GM18519 (cell line): Measurements from ENCODE around the gene FOXP1.
"Not testable (repeated sequence)": the region's sequence is repeated elsewhere in the genome, so short reads cannot be mapped to it uniquely, and the experiment has no call there.

Source experiments
- ATAC-seq: cut with Tn5 transposase; IDR thresholded peaks from one replicate; pipeline ENCODE4 v1.9.1; 2021; ENCODE audit warnings: mild to moderate bottlenecking, moderate library complexity; ENCODE audit not compliant: unreplicated experiment, low FRiP score

FOXP1 gene

DNA sequence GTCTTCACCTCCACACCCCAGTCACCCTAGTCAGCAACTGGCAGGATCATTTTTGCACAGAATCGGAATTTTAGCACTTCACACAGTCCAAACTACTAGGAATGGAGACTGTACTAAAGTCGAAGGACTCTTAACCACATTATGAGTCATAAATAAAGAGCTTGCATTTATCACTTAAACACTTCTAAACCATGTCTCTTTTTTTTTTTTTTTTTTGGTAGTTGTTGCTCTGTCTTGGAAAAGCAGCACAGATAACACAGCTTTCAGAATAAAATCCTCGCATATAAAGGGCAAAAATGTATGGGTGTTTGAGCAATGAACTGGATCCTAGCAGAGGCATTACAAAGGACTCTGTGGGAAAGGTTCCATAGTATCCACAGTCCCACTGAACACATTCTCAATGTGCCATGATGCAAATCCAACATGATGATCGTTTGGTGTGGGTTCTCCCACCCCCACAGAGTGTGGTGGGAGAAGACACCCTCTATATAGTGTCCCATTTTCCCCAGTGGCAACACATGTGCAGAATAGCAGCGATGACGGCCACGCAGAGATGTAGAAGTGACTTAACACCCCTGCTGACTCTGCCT, 47.1 kb downstream of the FOXP1 start:
- no peak for ATAC-seq

DNA sequence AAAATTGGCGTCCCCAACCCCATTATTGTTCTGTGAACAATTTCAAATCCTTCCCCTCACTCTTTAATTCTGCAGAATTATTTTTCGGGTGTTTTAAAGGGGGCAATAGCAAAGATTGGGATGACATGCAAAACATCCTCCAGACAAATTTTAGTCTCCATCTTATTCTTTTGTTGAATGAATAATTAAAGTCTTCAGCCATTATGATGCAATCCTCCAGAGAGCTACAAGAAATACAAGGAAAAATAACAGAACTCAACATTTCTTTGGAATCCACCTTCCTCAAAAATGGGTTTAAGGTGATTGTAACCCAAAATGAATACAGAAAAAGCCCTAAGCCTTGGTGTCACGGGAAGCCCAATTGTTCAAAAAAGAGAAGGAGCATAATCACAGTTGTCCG, 49.9 kb downstream of the FOXP1 start:
- ATAC-seq = no peak

DNA sequence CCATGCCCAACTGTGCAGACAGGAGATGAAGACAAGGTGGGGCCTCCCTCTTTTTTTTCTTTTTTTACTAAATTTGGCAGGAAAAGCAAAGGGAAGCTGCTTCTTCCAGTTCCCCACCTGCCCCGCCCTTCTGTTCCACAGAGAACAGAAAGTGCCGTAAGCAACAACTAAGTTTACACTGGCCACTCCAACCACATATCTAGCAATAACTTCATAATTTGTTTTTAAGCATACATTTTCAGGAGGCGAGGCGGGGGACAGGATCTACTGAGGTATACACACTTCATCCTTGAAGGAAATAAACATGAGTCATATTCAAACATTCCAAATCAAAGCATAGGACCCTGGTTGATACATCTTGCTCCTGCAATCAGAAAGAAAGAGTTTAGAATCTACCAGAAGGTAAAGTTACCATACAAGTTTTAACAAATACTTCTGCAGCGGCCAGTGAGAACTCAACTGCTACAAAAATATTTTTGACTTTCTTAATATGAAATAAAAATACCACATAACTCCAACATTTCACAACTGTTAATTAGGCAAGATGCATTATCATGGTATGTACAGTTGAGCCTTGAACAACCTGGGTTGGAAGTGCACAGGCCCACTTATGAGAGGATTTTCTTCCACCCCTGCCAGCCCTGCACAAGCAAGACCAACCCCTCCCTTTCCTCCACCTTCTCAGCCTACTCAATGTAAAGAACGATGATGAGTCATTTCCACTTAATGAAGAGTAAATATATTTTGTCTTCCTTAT, 50.7 kb downstream of the FOXP1 start:
- ATAC-seq = no peak

DNA sequence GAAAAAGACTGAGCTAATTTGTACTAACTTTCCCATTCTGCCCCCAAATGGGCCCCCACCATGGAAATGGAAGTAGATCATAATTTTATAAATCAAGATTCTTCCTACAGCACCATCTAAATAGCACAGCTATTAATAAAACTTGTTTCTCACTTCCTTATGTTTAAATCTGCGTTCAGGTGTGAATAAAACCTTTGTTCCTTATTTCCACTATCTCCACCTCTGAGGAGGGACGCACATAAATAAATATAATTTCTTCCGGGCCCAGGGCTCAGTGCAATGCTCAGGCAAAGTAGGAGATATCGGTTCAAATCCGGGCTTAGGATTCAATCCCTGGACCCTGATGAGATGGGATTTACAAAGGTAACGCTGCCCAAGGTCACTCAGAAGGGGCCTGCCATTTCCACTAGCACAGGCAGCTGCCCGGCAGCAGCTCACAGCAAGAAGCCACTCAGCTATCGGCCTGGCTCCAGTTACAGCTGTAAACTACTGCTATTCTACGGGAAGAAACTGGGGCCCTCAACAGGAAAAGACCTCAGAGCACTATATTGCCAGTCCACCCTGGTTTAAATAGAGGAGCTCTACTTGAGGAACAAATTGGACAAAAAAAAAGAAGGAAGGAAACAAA, 52.5 kb downstream of the FOXP1 start:
- no peak for ATAC-seq

DNA sequence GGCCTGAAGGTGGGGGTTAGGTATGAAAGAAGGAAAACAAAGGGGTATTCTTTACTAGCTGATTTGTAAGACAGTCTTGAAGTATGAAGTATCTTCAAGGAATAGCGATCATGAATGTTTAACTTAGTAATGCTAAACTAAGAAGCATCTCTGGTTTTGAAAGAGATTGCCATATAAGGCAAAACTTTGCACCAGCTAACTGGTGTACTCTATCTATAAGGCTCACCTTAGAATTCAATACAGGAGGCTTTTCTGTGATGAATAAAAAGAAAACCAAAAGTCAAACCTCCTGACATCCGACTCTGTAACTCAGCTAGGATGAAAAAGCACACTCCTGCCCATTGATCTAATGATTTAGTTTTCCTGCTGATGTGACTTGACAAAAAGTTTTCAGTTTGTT, 54.7 kb downstream of the FOXP1 start:
- no peak for ATAC-seq

DNA sequence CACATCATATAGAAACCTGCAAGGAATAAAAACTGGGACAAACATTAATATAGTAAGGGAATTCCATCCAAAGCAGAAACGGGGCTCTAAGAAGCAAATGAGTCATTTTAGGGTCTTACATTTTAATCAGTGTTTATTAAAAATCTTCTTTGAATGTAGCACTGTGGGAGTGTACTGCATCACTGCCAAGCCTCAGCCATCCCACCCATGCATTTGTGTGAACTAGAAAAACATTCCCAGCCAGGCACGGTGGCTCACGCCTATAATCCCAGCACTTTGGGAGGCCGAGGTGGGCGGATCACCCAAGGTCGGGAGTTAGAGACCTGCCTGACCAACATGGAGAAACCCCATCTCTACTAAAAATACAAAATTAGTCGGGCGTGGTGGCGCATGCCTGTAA, 57.1 kb downstream of the FOXP1 start:
- not testable (repeated sequence) for ATAC-seq

DNA sequence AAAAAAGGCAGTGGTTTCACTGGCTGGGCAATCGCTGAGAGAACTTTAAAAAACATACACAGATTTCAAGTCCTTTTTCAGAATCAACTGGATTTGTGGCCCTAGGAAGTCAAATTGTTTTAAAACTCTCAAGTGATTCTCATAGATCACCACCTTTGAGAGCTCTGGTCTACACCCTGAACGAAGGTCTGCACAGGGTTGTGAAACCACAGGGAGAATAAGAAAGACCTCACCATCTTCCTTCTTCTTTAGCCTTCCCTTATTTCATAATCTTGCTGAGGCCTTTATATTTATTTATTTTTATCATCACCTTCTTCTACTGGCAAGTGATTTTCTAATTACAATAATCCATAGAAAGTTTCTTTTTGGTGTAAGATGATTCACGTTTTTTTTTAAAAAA, 58.1 kb downstream of the FOXP1 start:
- ATAC-seq = no peak

DNA sequence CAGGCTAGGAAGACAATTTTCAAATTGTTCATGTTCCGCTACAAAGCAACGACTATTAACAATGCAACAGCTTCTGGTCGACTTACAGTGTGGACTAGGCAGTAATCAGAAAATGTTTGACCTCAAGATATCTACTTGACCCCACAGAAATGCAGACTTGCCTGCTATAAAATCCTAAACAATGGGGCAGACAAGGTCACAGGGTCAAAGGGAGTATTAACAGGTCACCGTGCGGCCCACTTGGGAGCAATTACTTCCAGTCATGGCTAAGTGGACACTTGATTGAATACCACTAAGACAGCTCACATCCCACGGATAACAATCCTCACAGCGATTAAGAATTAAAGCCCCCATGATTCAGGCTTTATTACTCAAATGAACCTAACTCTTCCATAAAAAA, 58.9 kb downstream of the FOXP1 start:
- ATAC-seq = no peak

DNA sequence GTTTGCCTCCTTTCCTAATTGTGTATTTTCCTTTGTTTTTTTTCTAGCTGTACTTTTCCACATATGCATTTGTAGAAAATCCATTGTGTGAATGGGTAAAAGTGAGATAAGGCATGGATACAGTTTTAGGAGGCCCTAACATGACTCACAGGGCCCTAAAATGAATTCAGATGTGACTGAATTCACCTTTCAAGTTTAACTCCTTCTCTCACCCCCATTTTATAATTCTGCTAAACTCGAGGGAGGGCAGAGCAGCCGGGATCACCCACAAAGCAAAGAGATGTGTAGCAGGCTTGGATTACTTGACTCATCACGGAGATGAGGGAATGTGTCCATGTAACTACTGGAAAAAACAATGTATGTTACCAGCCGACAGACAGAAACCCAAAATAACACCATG, 59.9 kb downstream of the FOXP1 start:
- ATAC-seq = no peak

DNA sequence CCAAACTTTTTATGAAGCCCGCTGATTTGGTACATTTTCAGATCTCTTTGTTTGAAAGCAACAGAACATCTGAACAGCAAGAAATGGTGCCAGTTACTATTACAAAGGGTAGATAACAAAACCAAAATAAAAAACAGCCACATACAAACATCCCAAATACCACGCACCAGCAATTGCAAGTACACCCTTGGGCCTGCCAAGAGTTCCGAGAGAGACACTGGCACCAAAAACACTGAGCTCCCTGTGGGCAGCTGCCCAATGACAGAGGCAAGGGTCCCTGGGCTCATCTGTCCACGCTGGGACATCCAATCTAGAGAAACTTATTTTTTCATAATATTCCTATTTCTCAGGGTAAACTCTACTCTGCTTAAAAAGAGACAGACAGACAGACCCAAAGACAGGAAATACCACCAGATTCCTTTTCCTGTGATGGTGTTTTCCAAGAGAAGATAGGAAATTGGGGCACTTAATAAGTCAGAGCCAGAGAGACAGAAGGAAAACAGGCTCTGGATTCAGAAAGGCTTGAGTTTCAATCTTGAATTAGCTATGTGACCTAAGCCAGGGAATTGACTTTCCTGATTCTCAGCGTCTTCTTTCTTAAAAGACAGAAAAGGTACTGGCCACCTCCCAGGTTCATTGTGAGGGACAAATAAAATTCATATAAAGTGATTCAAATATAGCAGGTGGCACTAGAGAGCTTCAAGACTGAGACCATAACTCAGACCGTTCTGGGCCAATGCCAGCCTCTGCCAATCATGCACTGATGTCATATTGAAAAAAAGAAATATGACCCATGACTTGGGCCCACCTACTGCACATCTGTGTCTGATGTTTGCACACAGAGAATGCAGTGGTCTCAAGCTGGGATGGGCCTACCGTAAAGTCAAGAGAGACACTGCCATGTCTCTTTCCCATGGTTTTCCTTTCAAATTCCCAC, 61.3 kb downstream of the FOXP1 start:
- no peak for ATAC-seq

DNA sequence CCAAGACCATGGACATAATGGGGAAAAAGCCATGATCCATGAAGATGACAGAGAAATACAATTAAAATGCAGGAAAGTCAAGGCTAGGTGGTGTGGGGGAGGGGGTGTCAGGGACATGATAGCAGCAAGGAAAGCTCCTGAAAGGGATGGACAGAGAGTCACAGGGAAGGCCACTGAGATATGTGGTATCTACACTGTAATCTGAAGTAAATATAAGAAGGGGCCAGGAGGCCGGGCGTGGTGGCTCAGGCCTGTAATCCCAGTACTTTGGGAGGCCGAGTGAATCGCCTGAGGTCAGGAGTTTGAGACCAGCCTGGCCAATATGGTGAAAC, 62.5 kb downstream of the FOXP1 start:
- no peak for ATAC-seq

DNA sequence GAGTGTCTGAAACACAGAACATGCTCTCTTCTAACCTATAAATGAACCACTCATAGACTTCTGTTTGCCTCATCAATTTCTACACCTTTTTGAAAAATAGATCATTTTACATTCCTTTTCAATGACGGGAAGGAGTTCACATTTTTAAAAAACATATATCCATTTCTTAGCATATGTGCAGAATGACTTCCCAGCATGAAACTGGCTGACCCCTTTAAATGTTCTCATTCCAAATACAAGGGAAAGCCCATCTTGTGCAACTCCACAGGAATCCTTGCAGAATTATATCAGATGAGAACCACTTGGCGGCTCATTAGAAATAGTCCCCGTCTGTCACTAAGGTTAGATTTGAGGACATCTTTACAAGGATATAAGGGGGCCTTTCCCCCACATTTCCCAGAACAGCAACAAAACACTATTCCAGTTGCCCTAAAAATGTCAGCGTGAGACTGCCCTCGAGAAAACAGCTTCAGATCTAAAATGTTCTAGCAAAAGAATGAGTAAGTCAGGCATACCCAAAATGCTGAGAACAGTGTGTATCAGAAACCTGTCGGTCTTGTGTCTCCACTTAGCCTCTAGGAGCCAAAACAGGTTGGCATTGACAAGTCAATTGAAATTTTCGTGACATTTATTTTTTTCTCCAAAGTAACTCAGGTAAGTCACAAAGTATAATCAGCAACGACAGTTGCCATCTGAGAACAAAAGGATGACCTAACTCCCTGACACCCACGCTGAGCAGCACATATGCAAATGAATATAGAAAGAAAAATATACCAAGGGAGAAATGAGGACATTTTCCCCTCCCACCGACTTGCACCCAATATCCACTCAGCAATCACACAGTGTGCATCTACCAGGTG, 63.1 kb downstream of the FOXP1 start:
- ATAC-seq = no peak

DNA sequence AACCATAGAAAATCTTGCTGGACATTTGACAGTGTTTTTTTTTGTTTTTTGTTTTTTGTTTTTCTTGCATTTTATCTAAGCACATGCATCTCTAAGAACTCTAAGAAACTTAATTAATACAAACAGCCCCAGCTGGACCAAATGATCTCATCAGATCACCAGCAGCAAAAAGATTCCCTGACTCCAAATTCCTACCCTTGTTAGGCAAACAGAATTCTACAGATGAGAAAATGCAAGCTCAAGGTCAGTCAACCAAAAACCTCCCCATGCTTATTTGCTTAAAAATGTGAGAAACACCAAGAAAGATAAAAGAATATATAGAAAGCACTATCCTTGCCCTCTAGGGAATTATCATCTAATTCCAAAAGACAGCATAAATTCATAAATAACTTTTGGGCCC, 65.4 kb downstream of the FOXP1 start:
- no peak for ATAC-seq

DNA sequence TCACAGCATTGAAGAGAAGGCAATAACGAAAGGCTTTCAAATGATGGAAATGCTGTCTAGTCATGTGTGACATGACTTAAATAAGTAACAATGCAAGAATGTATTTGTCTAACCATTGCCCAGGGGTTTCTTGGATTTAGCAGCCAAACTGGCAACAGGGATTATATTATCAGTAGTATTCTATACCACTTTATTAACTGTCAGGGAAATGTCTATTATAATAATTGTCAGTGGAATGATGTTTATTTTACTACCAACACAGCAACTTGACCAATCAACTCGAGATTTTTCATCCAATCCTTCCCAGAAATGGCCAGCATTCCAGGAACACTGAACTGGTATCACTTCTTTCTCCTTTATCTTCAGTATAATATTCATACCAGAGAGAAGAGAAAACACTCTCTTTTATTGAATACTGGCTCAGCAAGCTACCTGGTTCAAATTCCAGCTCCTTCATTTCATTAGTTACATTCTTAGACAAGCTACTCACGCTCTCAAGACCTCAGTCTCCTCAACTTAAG, 66.2 kb downstream of the FOXP1 start:
- no peak for ATAC-seq

DNA sequence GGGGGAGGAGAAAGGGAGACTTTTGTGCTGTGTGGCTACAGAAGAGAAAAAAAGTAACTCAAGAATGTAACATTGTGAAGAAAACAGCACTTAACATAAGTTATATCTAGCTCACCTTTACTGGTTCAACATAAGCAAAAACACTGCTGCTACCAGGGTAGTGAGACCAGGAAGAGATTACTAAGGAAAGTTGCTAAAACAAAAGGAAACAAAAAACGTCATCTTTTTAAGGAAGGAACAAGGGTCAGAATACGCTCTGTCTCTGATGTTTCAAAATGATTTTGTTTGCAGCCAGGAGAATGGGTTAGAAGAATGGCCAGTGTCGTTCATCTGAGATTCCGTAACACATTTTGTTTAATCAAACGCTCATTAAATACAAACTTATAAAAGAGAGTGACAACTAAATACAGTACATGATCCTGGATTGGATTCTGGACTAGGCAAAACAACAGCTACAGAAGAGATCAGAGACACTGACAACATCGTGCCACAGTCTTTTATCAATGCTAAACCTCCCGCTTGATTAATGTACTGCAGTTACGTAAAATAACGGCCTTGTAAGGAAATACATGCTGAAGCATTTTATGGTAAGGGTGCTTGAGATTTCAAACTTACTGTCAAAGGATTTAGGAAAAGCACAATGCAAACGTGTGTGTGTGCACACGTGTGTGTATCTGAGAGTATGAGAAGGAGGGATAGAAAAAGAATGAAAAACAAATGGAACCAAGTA, 67.7 kb downstream of the FOXP1 start:
- no peak for ATAC-seq

DNA sequence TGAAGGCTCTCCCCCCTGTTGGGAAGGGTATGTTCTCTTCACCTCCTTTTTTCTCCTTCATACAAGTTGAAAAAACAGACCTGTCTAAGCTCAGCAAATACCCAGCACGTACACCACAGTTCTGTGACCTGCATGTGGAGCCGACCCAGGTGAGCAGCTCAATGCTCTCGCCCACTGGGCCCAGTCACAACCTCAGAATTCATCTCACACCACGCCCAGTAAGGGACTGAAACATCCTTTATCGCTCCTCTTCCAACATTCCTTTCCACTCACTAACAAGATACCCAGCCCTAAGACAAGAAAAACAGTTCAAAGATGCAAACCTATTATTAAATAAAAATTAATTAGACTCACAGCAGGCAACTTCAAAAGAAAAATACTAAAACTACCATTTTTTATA, 68.9 kb downstream of the FOXP1 start:
- no peak for ATAC-seq

DNA sequence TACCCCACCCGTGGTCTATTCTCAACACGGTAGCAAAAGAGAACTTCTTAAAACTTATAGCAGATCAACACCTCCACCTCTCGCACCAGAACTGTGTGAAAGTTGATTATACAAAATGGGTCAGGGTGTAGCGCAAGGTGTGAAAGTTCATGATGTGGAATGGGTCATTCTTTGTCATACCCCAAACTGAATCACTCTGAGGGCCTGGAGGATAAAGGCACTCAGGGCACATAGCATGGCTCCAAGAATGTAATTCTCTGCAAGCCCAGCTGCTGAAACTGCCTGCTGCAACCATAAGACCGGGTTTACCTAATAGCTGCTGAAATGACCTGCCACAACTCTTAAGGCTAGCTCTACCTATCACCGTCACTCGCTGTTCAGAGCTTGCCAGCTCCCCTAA, 70.0 kb downstream of the FOXP1 start:
- no peak for ATAC-seq

DNA sequence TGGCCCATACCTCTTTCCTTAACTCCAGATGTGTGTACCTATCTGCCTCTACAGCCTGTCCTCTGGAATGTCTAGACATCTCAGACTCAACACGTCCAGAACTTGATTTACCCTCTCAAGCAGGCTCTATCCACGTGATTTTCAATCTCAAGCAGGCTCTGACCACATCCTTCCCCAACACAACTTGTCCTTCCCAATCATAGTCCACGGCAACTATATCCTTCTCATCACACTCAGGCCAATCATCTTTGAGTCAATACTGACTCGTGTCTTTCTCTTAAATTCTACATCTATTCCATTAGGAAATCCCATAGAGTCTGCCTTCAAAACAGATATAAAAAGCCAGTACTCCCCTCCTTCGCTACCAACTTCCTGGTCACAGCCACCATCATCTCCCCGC, 70.4 kb downstream of the FOXP1 start:
- no peak for ATAC-seq

DNA sequence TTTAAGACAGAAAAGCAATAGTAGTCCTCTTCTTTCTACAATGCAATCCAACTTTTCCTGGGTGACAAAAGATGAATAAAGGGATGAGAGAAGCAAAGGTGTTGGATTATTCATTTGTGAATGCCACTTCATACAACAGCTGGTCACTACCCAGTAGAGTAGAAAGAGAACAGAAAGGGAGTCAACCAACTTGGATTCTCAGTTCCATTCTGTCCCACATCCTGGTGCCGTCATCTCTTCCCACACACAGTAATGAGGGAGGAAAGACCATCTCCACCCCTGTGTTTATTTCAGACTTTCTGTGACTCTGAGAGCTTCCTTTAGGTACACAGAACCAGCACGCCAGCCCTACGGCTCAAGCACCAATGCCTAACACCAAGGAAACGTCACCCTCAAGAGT, 71.0 kb downstream of the FOXP1 start:
- ATAC-seq = no peak
